ENCODE measurements around the gene GSTA2. TPM values are rescaled to one million over a fixed set of nuclear protein-coding genes. Genes with fewer than 3 reads are reported as not detected.
A peak's percentile ranks its signal among the peaks of the same experiment; 100 is the strongest.

Gene GSTA2
- total RNA-seq, 1 experiment from 2014 or later = 0.12 TPM

DNA sequence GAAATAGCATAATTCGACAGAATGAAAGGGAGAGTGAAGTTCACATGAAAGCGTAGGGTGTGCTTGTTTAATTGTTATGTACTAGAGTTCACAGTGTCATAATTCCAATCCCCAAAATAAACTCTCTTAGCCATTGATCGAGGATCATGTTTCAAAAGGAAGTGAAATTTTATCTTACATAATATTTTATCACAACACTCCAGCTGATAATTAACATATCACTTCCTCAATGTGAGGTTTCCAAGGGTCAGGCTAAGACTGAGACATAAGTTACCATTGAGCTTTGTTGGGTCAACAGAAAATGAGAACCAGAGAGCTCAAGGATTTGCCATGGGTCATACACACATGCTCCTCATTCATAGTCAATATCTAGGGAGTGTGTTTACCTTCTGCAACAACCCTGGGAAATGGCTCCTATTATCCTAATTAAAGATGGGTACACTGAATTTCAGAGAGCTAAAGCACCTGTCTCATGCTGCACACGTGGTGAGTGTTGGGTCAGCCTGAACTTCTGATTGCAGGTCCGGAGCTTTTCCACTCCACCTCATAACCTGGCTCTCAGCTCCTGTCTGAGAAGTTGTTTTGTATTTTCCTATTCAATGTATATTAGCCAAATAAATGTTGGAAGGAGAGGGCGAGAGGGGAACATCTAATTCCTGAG lies 3.0 kb downstream of the GSTA2 start:
- no peak for DNase-seq (ENCODE audit: low read depth)

DNA sequence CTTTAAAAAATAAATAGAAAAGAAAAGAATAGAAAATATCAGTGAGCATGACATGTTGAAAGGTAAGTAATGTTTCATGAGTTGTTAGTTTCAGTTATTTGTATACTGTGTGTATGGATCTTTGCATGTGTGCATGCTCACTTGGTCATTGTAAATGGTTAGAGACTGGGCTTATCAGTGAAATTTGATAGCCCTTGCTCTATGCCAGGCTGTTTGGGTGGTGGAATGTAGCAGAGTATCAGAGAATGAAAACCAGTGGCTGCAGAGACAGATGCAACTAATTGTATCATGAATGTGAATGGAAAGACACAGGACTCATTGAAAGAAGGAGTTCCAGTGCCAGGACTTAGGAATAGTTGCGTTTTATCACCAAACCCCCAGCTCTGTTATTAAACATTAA lies 4.2 kb downstream of the GSTA2 start:
- DNase-seq (ENCODE audit: low read depth) = no peak

DNA sequence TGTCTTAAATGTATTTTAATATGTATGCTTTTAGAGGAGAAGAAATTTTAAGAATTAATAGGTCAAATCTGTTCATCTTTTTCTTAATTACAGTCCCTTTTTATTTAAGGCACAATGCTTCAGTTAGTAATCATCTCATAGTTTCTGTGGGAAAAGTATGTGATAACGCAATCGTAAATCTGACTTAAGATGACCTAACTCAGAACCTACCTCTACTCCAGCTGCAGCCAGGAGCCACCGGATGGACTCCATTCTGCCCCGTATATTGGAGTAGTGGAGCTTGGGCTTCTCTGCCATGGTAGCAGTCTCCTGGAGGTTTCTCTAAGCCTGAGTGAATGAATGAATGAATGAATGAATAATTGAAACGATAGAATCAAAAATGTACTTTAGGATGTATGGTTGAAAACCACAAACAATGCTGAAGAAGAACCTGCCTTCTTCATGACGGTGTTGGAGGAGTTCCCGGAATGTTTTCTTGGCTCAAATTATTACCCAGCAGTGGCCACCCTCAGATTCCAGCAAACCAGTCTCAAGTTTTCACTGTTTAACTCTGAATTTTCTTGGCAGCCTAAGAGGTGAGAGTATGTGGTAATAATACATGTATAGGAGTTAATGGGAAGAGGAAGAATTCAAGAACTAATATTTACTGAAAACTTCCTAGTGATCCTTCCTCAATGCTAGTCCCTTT lies 5.5 kb downstream of the GSTA2 start:
- peak; percentile 88 for DNase-seq (ENCODE audit: low read depth)

DNA sequence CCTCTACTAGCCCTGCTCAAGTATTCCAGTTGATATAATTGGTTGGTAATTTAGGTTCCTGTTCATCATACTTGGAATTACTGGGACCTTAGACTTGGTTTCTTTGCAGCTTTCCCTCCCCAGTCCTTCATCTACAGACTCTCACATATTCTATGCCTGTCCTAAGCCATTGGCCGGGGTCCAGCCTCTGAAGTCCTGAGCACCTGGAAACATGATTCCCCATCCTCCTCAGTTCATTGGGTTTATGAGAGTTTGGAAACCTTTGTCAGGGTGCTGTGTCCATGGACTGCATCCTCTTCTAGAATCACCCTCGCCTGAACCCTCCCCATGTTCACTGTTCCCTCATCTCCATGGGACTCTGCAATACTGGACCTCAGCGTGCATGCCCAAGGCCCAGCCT lies 8.8 kb downstream of the GSTA2 start:
- DNase-seq (ENCODE audit: low read depth) = no peak

DNA sequence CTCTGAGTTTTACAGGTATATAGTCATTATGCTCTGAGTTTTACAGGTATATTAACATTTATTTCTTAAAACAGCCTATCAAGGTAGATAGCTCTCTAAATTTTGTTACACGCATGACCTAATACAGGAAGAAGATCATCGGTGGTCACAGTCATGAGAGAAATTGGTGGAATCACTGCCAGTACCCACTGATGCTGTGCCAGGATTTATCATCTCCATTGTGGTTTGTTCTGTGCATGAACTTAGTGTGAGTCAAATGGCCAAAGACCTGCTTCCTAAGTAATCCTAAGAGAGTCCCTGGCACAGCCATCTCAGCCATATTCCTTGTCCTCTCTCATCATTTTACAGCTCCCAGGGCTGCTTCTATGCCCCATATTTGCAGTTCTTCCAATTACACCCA lies 10.1 kb downstream of the GSTA2 start:
- DNase-seq (ENCODE audit: low read depth) = peak; percentile 82

DNA sequence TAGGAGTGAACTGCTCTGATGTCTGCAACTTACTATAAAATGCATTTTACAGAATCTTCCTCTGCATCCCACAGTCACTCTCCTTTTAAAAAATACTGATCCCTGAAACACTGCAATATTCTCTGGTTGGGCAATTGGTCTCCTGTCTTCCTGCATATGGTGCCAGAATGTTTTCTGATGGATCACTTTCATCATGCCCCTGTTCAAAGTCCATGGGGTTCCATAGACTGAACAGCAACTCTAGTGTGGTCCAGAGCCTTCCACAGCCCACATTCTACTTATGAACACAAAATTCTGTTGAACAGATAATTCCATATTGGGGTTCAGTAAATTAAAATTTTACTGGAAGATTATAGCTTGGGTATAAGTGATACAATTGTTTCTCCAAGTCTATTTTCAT lies 11.0 kb downstream of the GSTA2 start:
- no peak for DNase-seq (ENCODE audit: low read depth)

DNA sequence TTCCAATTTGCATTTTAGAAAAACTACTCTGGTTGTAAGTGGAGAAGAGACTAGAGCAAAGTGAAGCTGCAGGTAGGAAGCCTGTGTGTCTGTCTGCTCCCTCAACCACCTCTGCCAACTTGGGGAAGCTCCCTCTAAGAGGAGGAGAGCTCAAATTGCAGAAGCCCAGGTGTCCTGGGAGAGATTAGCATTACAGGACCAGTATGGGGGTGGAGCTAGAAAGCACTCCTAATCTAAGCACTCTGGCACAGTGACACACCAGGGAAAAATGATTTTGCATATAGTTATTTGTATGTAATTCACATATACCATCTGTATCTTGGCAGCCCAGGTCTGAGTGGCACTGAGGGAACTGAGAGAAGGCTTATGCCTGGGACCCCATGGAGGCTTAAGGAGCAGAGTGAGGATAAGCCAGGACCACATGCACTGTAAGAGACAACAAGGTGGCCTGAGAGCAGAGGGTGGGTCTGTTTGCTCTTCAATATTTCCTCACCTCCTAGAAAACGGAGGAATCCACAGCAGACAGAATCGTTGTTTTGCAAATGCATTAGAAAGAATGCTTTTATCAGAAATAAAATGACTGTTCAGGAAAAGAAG lies 13.6 kb downstream of the GSTA2 start:
- no peak for DNase-seq (ENCODE audit: low read depth)

DNA sequence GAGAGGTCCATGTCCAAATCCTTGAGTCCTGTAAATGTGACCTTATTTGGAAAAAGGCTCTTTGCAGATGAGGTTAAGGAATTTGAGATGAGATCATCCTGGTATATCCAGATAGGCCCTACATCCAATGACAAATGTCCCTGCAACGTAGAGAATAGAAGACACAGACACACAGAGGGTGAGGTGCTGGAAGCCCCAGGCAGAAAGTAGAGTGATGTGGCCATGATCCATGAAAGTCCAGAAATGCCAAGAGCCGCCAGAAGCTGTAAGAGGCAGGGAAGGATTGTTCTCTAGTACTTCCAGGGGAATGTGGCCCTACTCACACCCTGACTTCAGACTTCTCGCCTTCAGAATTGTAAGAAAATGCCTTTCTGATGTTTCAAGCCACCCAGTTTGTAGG lies 16.0 kb downstream of the GSTA2 start:
- peak; percentile 90 for DNase-seq (ENCODE audit: low read depth)

DNA sequence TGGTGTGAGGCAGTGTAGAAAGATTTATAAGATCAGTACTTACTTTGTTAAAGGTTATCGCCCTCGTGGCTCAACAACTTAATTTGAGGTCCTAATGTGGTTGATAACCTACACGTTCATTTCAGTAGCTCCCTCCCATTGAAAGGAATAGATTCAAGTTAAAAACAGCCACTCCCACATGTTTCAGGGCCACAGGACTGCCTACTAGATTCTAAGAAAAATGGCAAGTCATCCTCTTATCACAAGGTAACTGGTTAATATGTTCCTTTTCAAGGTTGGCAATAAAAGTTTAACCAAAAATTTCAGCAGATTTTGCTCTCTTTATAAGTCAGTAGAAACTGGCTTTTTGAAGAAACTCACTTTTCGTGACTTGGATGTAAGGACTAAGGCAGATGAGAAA lies 17.1 kb downstream of the GSTA2 start:
- DNase-seq (ENCODE audit: low read depth) = peak; percentile 19

DNA sequence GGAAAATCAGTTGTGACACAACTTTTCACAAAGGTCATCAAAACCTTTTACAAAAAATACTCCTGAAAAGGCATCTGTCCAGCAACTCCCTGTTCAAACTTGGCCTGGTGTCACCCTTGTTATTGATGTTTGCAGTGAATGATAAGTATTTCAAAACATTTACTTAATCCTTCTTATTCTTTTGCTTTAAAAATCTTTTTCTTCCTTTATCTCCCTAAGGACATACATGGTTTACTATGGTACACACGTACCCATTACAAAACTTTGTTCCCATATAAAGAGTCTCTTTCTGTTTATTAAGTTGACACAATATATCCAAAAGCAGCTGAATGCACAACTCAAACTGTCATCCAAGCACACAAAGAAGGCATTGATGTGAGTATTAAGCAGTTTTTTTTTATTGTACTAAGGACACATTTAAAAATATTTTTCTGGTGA lies 17.5 kb downstream of the GSTA2 start:
- DNase-seq (ENCODE audit: low read depth) = no peak

DNA sequence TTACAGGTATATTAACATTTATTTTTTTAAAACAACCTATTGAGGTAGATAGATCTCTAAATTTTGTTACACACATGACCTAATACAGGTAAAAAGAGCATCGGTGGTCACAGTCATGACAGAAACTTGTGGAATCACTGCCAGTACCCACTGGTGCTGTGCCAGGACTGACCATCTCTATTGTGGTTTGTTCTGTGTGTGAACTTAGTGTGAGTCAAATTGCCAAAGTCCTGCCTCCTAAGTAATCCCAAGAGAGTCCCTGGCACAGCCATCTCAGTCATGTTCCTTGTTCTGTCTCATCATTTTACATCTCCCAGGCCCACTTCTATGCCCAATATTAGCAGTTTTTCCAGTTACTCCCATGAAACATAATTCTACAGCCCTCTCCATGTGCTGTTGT lies 21.4 kb downstream of the GSTA2 start:
- peak; percentile 91 for DNase-seq (ENCODE audit: low read depth)

DNA sequence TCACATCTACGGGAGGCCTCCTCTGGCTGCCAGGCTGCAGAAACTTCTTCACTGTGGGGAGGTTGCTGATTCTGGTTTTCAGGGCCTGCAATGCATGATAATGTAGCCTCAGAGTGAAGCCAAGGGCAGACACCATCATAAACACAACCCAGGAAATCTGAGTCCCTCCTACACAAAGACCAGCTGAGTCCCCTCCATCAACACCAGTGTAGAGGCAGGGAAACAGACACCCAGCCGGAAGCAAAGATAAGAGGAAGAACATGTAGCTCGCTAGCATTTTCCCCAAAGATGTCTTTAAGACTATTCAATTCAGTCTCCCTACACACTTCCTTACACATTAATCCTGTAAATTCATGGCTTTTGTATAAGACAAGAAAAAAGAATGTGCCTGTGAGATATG lies 23.6 kb downstream of the GSTA2 start:
- no peak for DNase-seq (ENCODE audit: low read depth)

DNA sequence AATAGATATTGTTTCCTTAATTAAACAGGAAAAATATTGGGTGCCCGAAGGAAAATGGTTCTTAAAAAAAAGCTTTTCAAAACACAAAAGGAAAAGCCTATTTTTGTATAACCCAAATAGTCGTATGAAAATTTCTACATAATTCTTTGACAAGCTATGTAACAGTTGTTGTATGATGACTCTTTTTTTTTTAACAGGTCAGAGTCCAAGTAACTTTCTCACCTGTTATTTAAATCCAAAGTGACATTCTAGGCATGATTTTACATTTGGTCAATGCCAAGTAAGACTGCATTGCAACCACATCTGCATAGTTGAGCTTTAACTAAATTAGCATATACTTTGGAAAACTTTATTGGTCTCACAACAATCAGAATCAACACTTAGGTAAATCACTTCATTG lies 24.1 kb downstream of the GSTA2 start:
- DNase-seq (ENCODE audit: low read depth) = no peak

DNA sequence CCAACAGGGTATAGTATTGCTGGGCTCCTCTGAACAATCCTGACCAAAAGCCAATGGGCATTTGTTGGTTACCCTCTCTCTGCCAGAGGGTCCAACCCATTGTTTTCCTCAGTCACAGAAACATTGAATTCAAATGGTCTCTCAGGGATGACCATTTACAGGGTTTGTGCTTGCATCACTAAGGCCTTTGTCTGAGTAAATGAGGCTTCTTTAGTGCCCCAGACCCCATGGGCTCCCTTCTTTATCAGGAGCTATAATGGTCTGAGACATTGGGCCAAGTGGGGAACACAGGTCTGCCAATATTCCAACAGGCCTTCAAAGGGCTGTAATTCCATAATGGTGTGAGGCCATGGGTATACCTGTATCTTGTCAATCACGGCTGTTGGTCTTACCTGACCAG lies 27.1 kb downstream of the GSTA2 start:
- no peak for DNase-seq (ENCODE audit: low read depth)

DNA sequence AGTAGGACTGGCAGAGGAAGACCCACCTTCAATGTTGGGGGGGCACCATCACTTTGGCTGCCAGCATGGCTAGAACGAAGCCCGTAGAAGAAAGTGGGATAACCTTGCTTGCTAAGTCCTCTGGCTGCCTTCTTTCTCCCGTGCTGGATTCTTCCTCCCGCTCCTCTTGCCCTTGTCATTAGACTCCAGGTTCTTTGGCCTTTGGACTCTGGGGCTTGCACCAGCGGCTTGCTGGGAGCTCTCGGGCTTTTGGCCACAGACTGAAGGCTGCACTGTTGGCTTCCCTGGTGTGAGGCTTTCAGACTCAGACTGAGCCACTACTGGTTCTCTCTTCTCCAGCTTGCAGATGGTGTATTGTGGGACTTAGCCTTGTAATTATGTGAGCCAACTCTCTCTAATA lies 28.2 kb downstream of the GSTA2 start:
- DNase-seq (ENCODE audit: low read depth) = no peak

DNA sequence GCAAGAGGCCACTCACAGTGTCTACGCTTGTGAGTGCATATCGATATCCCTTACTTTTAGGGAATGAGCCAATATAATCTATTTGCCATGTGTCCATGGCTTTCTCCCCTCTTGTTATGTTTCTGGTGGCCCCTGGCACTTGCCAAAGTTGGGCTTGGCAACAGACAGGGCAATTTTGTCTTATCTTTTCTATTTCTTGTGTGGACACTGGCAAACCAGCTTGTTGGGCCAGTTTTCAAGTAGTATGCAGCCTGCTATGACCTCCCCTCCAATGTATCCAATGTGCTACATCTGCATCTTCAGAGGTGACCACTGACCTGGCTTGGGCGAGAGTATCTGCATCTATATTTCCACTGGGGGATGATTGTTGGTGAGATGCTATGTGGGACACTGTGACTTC lies 29.2 kb downstream of the GSTA2 start:
- DNase-seq (ENCODE audit: low read depth) = no peak

DNA sequence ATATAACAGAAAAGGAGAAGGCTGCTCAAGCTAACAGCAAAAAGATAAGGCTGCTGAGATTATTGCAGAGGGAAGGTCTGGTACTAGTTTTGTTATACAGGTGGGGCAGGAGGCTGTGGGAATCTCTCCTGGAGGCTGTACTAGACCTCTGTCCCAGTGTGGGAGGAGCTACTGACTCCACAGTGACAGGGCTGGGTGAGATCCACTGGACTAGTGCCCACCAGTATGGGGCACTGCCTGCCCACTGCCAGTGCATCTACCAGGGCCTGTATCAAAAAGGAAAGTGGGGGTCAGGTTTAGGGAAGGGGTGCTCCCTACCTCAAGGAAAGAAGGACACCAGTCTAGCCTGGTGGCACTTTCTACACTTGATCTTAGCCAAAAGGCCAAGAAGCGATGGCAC lies 30.1 kb downstream of the GSTA2 start:
- DNase-seq (ENCODE audit: low read depth) = no peak

DNA sequence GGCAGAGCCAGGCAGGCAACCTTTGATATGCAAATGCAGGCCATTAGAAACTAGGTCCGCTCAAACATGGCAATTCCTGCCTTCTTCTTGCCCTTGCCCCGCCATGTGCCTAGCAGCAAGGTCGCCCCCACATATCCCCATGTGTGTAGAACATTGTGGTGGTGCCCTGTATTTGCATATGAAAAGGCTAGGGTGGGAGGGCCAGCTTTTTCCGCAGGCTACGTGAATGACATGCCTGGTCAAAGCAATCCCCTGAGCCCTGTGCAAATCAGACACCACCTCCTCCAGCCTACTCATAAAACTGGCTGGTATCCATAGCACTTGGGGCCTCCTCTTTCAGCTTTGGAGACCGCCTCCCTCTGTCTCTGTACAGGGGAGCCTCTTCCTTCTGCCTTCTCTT lies 31.6 kb downstream of the GSTA2 start:
- DNase-seq (ENCODE audit: low read depth) = no peak

DNA sequence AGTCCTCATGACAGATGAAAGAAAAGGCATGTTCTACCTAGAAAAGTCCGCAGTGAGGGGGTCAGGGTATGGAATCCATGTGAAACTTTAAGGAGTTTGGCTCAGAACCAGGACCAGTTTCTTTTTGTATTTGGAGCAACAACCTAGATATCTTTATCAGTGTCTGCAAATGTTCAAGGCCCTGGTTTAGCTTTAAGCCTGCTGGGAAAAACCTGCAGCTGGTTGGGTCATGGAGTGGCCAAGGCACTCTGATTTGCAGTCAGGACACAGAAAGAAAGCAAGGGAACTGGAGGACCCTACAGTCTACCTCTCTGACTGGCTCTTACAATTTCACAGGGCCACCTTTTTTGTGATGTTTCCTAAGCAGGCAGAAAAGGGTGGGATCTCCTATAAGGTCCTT lies 33.7 kb downstream of the GSTA2 start:
- DNase-seq (ENCODE audit: low read depth) = no peak

DNA sequence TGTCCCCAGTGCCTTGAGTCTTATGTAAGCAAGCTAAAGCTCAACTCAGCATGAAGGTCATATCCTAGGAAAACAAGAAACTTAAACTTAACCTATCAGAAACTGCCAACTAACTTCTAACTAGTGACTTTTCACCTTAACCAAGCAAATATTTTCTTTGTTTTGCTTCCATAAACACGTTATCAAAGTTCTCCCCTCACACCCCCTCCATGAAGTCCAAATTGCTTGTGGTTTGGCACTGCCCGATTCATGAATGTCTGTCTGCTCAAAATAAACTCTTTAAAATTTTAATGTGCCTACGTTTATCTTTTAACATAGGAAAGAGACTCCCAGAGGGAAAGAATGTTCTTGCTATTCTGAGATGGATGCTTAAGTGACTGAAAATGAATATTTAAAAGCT lies 34.9 kb downstream of the GSTA2 start:
- peak; percentile 47 for DNase-seq (ENCODE audit: low read depth)

DNA sequence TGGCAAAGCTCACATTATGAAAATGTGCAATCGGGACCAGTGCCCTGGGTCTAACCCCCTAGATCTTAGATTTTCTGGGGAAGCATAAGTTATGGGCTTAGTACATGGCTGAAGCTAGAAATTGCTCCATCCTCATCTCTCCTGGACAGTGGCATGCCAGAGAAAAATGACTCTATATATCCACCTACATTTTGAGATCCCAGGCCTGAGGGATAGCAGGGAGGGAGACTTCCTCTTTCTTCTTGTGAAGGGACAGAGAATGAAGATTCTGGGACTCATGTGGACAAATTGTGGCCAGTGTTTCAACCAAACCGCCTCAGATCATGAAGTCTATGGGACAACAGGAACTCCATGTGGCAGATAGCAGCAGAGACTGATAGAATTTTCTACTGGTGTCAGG lies 35.4 kb downstream of the GSTA2 start:
- no peak for DNase-seq (ENCODE audit: low read depth)

DNA sequence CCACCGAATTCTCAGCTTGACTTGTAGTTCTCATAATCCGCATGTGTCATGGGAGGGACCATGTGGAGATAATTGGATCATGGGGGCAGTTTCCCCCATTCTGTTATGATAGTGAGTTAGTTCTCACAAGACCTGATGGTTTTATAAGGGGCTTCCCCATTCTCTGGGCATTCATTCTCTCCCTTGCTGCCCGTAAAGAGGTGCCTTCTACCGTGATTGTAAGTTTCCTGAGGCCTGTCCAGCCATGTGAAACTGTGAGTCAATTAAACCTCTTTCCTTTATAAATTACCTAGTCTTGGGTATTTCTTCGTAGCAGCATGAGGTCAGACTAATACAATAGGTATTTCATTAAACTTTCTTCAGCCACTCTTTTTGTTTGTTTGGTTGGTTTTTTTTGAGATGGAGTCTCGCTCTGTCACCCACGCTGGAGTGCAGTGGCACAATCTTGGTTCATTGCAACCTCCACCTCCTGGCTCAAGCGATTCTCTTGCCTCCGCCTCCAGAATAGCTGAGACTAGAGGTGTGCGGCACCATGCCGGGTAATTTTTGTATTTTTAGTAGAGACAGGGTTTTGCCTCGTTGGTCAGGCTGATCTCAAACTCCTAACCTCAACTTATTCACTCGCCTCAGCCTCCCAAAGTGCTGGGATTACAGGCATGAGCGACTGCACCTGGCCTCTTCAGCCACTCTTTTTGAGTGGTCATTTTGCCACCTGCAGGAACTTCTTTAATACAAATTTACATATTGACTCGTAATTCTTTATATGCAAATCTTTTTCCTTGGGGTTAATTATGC lies 36.3 kb downstream of the GSTA2 start:
- peak; percentile 48 for DNase-seq (ENCODE audit: low read depth)

DNA sequence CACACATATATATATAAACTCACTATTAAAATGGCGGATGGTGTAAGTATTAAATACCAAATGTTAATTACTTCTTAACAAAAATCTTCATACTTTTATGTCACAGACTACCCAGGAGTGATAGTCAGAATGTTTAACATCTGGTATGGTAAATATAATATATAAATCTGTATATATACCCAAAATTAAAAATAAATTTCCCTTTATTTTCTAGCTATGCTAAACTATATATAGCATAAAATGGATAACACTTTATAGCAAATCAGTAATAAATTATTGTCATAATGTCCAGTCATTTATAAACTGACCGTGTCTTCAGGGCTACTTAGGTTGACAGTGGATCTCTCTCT lies 37.1 kb downstream of the GSTA2 start:
- DNase-seq (ENCODE audit: low read depth) = no peak
